HepG2 (cell line): ENCODE results near the gene PLXNB2. TPM values are rescaled to one million over a fixed set of nuclear protein-coding genes. Genes with fewer than 3 reads are reported as not detected.
A peak's percentile ranks its signal among the peaks of the same experiment; 100 is the strongest.

ENCODE experiments used
- ATAC-seq: fragments of 200-7000 bp; cut with Tn5 transposase; 3 replicates; pipeline ENCODE4 v1.9.1; 2020; ENCODE audit warnings: mild to moderate bottlenecking, moderate library complexity
- BruUV-seq: library from RNA; stranded (reverse); fragments of 400-500 nt; replicated peaks from 2 replicates; lab custom pipeline; 2021; lab: Mats Ljungman, UMichigan
- CTCF ChIA-PET: fragments of 300-600 bp; formaldehyde crosslinking; extraction: SDS; loops from one replicate; lab custom pipeline; 2021; ENCODE audit warnings: low total read pairs, inconsistent platforms, low intra/inter-chr PET ratio; lab: Yijun Ruan, JAX
- POLR2A ChIA-PET: fragments of 350-600 bp; sonication (Branson Sonifier 250); formaldehyde crosslinking; loops from one replicate; lab custom pipeline; 2020; ENCODE audit warnings: antibody characterized with exemption, inconsistent platforms; lab: Yijun Ruan, JAX
- DNase-seq: peaks from one replicate; pipeline ENCODE4 v3.0.0-alpha.2; 2015; ENCODE audit warnings: low spot score
- FAIRE-seq: peaks from 3 replicates; lab custom pipeline; 2011; peaks lifted over from hg19 to GRCh38; lab: Jason Lieb, UNC
- H2AFZ ChIP-seq: one replicate; pipeline ENCODE4 v1.6.1; 2011; ENCODE audit warnings: low read length, inconsistent platforms
- H3K27ac ChIP-seq: fragments of 300-600 bp; 3 replicates; pipeline ENCODE4 v1.8.0; 2011; ENCODE audit warnings: mixed run types, mild to moderate bottlenecking, mixed read lengths, low read length, inconsistent platforms; ENCODE audit not compliant: insufficient read depth; ENCODE audit errors: extremely low read length
- H3K27me3 ChIP-seq, 2 experiments: fragments of 200-600 bp in 1 of 2; 2 replicates in 1 of 2; 3 replicates in 1 of 2; pipeline versions ENCODE4 v1.6.0 to v1.8.0; 2011; ENCODE audit warnings: low read length in 2 of 2, mild to moderate bottlenecking in 2 of 2, moderate library complexity in 2 of 2, inconsistent platforms in 1 of 2; ENCODE audit not compliant: insufficient read depth in 2 of 2, control insufficient read depth in 1 of 2
- H3K36me3 ChIP-seq, 2 experiments: fragments of 200-600 bp in 1 of 2; replicated peaks in 1 of 2; 2 replicates in 1 of 2; 3 replicates in 1 of 2; pipeline versions ENCODE4 v1.5.1 to v1.8.0; 2011; ENCODE audit warnings: low read length in 2 of 2, inconsistent platforms in 1 of 2; ENCODE audit not compliant: insufficient read depth in 2 of 2, control insufficient read depth in 1 of 2
- H3K4me1 ChIP-seq: 2 replicates; pipeline ENCODE4 v1.5.1; 2012; ENCODE audit warnings: low read length, inconsistent platforms; ENCODE audit not compliant: insufficient read depth
- H3K4me2 ChIP-seq: 2 replicates; pipeline ENCODE4 v1.6.0; 2011; ENCODE audit warnings: low read depth, low read length, inconsistent platforms
- H3K4me3 ChIP-seq, 3 experiments: fragments of 200-600 bp in 1 of 3; sonication (generic), shearing (Covaris generic) in 1 of 3; replicated peaks in 1 of 3; 2 replicates each; pipeline ENCODE4 v1.5.1; 2011 to 2016; ENCODE audit warnings: low read length in 3 of 3, inconsistent platforms in 2 of 3, low read depth in 2 of 3, mild to moderate bottlenecking in 2 of 3, control low read depth in 1 of 3, mixed read lengths in 1 of 3; ENCODE audit not compliant: insufficient read depth in 1 of 3
- H3K79me2 ChIP-seq: one replicate; pipeline ENCODE4 v1.6.1; 2011; ENCODE audit warnings: low read length, inconsistent platforms; ENCODE audit not compliant: insufficient read depth
- H3K9ac ChIP-seq: 2 replicates; pipeline ENCODE4 v1.6.0; 2011; ENCODE audit warnings: mild to moderate bottlenecking, low read depth, low read length, inconsistent platforms; ENCODE audit not compliant: insufficient read depth
- H3K9me3 ChIP-seq: 2 replicates; pipeline ENCODE4 v1.5.1; 2012; ENCODE audit warnings: mild to moderate bottlenecking, low read length
- H4K20me1 ChIP-seq: 2 replicates; pipeline ENCODE4 v1.6.0; 2011; ENCODE audit warnings: inconsistent platforms, mild to moderate bottlenecking, low read length, moderate library complexity; ENCODE audit not compliant: insufficient read depth
- AGO2 ChIP-seq: fragments of 200-400 bp; formaldehyde crosslinking; optimal IDR thresholded peaks from 2 replicates; pipeline ENCODE3; 2017; ENCODE audit warnings: mild to moderate bottlenecking, low read depth, low read length, moderate library complexity
- GABPB1 ChIP-seq: IDR thresholded peaks from 2 replicates; pipeline ENCODE4 v1.6.1; 2016; ENCODE audit warnings: mild to moderate bottlenecking, missing genetic modification reagents, moderate library complexity, missing compliant biosample characterization
- KDM5B ChIP-seq: sonication (generic); formaldehyde crosslinking; IDR thresholded peaks from 2 replicates; pipeline ENCODE4 v1.4.0; 2020; ENCODE audit warnings: missing genetic modification reagents, mild to moderate bottlenecking, borderline replicate concordance
- LCORL ChIP-seq, 2 experiments: fragments of 450-650 bp in 1 of 2; sonication (generic) in 1 of 2; formaldehyde crosslinking in 1 of 2; IDR thresholded peaks; 2 replicates each; pipeline versions ENCODE4 v1.5.0 to v1.6.1; 2017 to 2020; ENCODE audit warnings: antibody characterized with exemption in 1 of 2, missing genetic modification reagents in 1 of 2
- MAZ ChIP-seq, 2 experiments: sonication (generic) in 1 of 2; formaldehyde crosslinking in 1 of 2; IDR thresholded peaks; 2 replicates each; pipeline versions ENCODE4 v1.5.0 to v1.6.1; 2012 to 2020; ENCODE audit warnings: low read depth in 2 of 2, mild to moderate bottlenecking in 2 of 2, borderline replicate concordance in 1 of 2, improper control_type of control experiment in 1 of 2, low read length in 1 of 2, missing genetic modification reagents in 1 of 2, moderate library complexity in 1 of 2
- SAFB2 ChIP-seq: sonication (generic); formaldehyde crosslinking; IDR thresholded peaks from 2 replicates; pipeline ENCODE4 v1.5.1; 2020; ENCODE audit warnings: missing genetic modification reagents, low read depth, mild to moderate bottlenecking, borderline replicate concordance
- ZBTB46 ChIP-seq: sonication (generic); formaldehyde crosslinking; IDR thresholded peaks from 2 replicates; pipeline ENCODE4 v1.4.0; 2020; ENCODE audit warnings: mild to moderate bottlenecking, missing genetic modification reagents, borderline replicate concordance
- ZNF276 ChIP-seq: sonication (generic); formaldehyde crosslinking; IDR thresholded peaks from 2 replicates; pipeline ENCODE4 v1.4.0; 2020; ENCODE audit warnings: mild to moderate bottlenecking, low read depth, missing genetic modification reagents
- ZNF280B ChIP-seq: sonication (generic); formaldehyde crosslinking; IDR thresholded peaks from 2 replicates; pipeline ENCODE4 v1.5.0; 2020; ENCODE audit warnings: missing genetic modification reagents, mild to moderate bottlenecking, borderline replicate concordance
- ZNF282 ChIP-seq: fragments of 450-650 bp; IDR thresholded peaks from 2 replicates; pipeline ENCODE4 v1.6.1; 2018; ENCODE audit not compliant: partially characterized antibody
- ZNF556 ChIP-seq: sonication (generic); formaldehyde crosslinking; IDR thresholded peaks from 2 replicates; pipeline ENCODE4 v1.4.0; 2020; ENCODE audit warnings: mild to moderate bottlenecking, missing genetic modification reagents, borderline replicate concordance
- ZNF574 ChIP-seq: sonication (generic); formaldehyde crosslinking; IDR thresholded peaks from 2 replicates; pipeline ENCODE4 v1.4.0; 2020; ENCODE audit warnings: missing genetic modification reagents
- WGBS: methylation state at CpG from one replicate; pipeline ENCODE4 v1.1.6; 2017; ENCODE audit warnings: low lambda C conversion rate; 5-methylcytosine and 5-hydroxymethylcytosine counted together
- in situ Hi-C: cut with HindIII; loops from 2 replicates; pipeline ENCODE4 v1.10.0; 2017; ENCODE audit warnings: low pct_unique_long_range_greater_than_20kb; ENCODE audit not compliant: extremely low pct_ligation_motif_present
- intact Hi-C: fragments of 100-400 bp; cut with micrococcal nuclease; formaldehyde crosslinking; loops from one replicate; pipeline ENCODE4 v1.10.0; 2022; ENCODE audit not compliant: unreplicated experiment
- polyA plus RNA-seq, 8 experiments: library from polyadenylated mRNA; depleted of rRNA in 3 of 8; stranded (reverse) in 7 of 8; unstranded in 1 of 8; fragments of >200 nt; fragmentation: Illumina TruSeq in 4 of 8; extraction: Trizol in 4 of 8; gene quantifications; 2 replicates each; pipeline versions ENCODE4 v1.2.1 to v1.2.3, GENCODE V29; 2011 to 2016; ENCODE audit warnings: low read depth in 4 of 8, missing spikeins in 1 of 8, mixed read lengths in 1 of 8; ENCODE audit not compliant: insufficient read depth in 1 of 8
- total RNA-seq, 5 experiments: library from RNA; depleted of rRNA; stranded (reverse); fragments of >200 nt; fragmentation: Illumina TruSeq; extraction: Trizol; gene quantifications; 2 replicates each; pipeline ENCODE4 v1.2.3, GENCODE V29; 2016; ENCODE audit warnings: low read depth in 1 of 5

The PLXNB2 gene
- total and polyA plus RNA-seq, 2 of the 13 experiments (the other 11 are each of a cell fraction or from before 2014, with no cell fraction given) = 32.6 to 68.9 TPM

GRCh38 chr22:50304528-50305392, 2.7 kb downstream of the PLXNB2 start:
- Histone ChIP-seq H2AFZ (no peak overlapping the region), H3K27ac (peak overlapping the region; percentile 67), H3K4me1 (peaks cover 75% of the 10 kb centered on the region), H3K9me3 (no peaks in the 10 kb centered on the region), H3K4me2 (peak overlapping the region; percentile 90), H3K27me3 (no peaks in the 10 kb centered on the region), H3K36me3 (peaks cover 0 to 2% of the 10 kb centered on the region in 2 experiments; a peak in 1 of 5 replicates), H3K9ac (peak overlapping the region; percentile 90; the same call in 1 of the 2 replicates), H3K4me3 (peak overlapping the region in 2 of 3 experiments; percentile 95), H3K79me2 (peaks cover 62% of the 10 kb centered on the region), H4K20me1 (peaks cover 4% of the 10 kb centered on the region; the same call in 1 of the 2 replicates)
- ATAC-seq (no peak), FAIRE-seq (no peak), DNase-seq (no peak)
- CTCF ChIA-PET = no interaction called here
- in situ Hi-C loops (no loop called here), intact Hi-C loops (no loop called here)
- no TSS peak for BruUV-seq
- POLR2A ChIA-PET = interaction anchor here (0.8 to 6.7 kb wide), 10 partner anchors 7 to 54 kb away, joined by 3 to 126 read pairs (median 4); partner anchors contain the start of genes HDAC10 and MAPK12
- WGBS = 82% methylated on average over 12 of the region's 22 CpGs
- TF ChIP-seq MAZ (IDR thresholded peaks at IDR 0.05; ENCODE audit: borderline replicate concordance, low read depth, low read length) (no peak), MAZ (CRISPR knock-in tag; IDR thresholded peaks at IDR 0.05; ENCODE audit: low read depth) (no peak), ZBTB46 (CRISPR knock-in tag) (no peak), AGO2 (peak; percentile 62), ZNF276 (CRISPR knock-in tag) (no peak), LCORL (IDR thresholded peaks at IDR 0.05) (no peak), LCORL (CRISPR knock-in tag; IDR thresholded peaks at IDR 0.05) (no peak), GABPB1 (no peak), ZNF280B (CRISPR knock-in tag) (0 out of 2 replicates have a peak, but pooled peaks have one; percentile 7), ZNF282 (no peak), ZNF556 (CRISPR knock-in tag) (no peak), KDM5B (CRISPR knock-in tag) (0 out of 2 replicates have a peak, but pooled peaks have one; percentile 45), SAFB2 (CRISPR knock-in tag) (no peak), ZNF574 (CRISPR knock-in tag) (peak; percentile 18; the same call in 1 of the 2 replicates)
